ENCODE measurements around the gene SYNE1. TPM values are rescaled to one million over a fixed set of nuclear protein-coding genes. Genes with fewer than 3 reads are reported as not detected.

The SYNE1 gene
- total RNA-seq, 1 experiment from 2014 or later = 3.0 TPM

DNA sequence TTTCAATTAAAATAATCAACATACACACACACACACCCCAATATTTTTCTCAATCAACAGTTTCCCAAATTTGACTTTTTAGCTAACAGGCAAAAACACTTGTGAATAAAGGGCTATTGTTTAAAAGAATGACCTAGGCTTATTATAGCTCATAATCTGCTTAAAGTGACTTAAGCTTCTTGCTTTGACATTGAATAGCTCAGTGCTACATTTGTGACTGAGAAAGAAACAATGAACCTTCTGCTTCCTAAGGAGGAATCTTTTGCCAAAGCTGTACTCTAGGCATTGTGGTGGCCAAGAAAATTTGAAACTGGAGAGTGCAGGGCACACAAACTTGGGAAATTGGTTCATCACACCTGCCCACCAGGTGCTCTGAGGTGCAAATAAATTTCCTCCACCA lies 282.0 kb downstream of the SYNE1 start:
- no peak overlapping the region for H2AFZ ChIP-seq (ENCODE audit: low read length)
- no peaks in the 10 kb centered on the region for H3K9me3 Mint-ChIP-seq

More for the DNA sequence above, 282.0 kb downstream of the SYNE1 start:
- H3K23me2 ChIP-seq (ENCODE audit: insufficient read length, low read depth, low read length, poor library complexity, severe bottlenecking) = no peaks in the 10 kb centered on the region
- no peak overlapping the region for H4K91ac ChIP-seq (ENCODE audit: insufficient read length, low read depth, low read length)
- H2BK5ac ChIP-seq (ENCODE audit: insufficient read length, low read length) = no peak overlapping the region
- no peak overlapping the region for H4K8ac ChIP-seq (replicated peaks; ENCODE audit: insufficient read length, low read depth, low read length)
- no peak overlapping the region for H2BK15ac ChIP-seq (ENCODE audit: low read depth, low read length)
- H3K23ac ChIP-seq (ENCODE audit: insufficient read length, low read depth, low read length) = no peak overlapping the region
- H3K14ac ChIP-seq (ENCODE audit: insufficient read depth, low read length) = no peak overlapping the region
- H3K27ac ChIP-seq (ENCODE audit: insufficient read length, low read depth, low read length) = no peak overlapping the region
- H3K4me1 ChIP-seq (ENCODE audit: insufficient read depth, low read length) = no peaks in the 10 kb centered on the region
- H3K79me2 ChIP-seq (ENCODE audit: insufficient read depth, low read length) = no peaks in the 10 kb centered on the region
- no peak overlapping the region for H3K27ac Mint-ChIP-seq
- H4K5ac ChIP-seq (ENCODE audit: insufficient read length, low read depth, low read length) = no peak overlapping the region
- no peaks in the 10 kb centered on the region for H3K9me3 ChIP-seq (ENCODE audit: control insufficient read depth, low read depth, low read length)
- H3K27me3 Mint-ChIP-seq (ENCODE audit: low read depth) = no peaks in the 10 kb centered on the region
- no peaks in the 10 kb centered on the region for H4K20me1 ChIP-seq (ENCODE audit: control insufficient read depth, insufficient read depth, insufficient read length)
- no peak overlapping the region for H3K18ac ChIP-seq (ENCODE audit: insufficient read length, low read depth, low read length)
- H3K4ac ChIP-seq (ENCODE audit: low read depth, low read length) = no peak overlapping the region
- H2BK20ac ChIP-seq (ENCODE audit: low read depth, low read length, poor library complexity, severe bottlenecking) = no peak overlapping the region
- no peak overlapping the region for H3K9ac ChIP-seq (ENCODE audit: extremely low read depth, insufficient read length, low read length)
- TF ChIP-seq, protein P1, sequence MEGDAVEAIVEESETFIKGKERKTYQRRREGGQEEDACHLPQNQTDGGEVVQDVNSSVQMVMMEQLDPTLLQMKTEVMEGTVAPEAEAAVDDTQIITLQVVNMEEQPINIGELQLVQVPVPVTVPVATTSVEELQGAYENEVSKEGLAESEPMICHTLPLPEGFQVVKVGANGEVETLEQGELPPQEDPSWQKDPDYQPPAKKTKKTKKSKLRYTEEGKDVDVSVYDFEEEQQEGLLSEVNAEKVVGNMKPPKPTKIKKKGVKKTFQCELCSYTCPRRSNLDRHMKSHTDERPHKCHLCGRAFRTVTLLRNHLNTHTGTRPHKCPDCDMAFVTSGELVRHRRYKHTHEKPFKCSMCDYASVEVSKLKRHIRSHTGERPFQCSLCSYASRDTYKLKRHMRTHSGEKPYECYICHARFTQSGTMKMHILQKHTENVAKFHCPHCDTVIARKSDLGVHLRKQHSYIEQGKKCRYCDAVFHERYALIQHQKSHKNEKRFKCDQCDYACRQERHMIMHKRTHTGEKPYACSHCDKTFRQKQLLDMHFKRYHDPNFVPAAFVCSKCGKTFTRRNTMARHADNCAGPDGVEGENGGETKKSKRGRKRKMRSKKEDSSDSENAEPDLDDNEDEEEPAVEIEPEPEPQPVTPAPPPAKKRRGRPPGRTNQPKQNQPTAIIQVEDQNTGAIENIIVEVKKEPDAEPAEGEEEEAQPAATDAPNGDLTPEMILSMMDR (conservative IDR thresholded peaks at IDR 0.05) = no peak
- DNase-seq = no peak
- H2BK12ac ChIP-seq (ENCODE audit: insufficient read length, low read depth, low read length) = no peak overlapping the region
- no peak overlapping the region for H3T11ph ChIP-seq (ENCODE audit: low read length)
- H3K56ac ChIP-seq (ENCODE audit: insufficient read length, low read depth, low read length) = no peak overlapping the region
- no peak overlapping the region for H3K4me2 ChIP-seq (ENCODE audit: insufficient read depth, insufficient read length, low read length)
- H3K79me1 ChIP-seq (ENCODE audit: insufficient read depth, low read depth, low read length, poor library complexity, severe bottlenecking) = no peaks in the 10 kb centered on the region
- H3K4me3 Mint-ChIP-seq = no peak overlapping the region
- H3K4me1 Mint-ChIP-seq = peaks cover 2 to 3% of the 10 kb centered on the region in 2 experiments; a peak in 2 of 4 replicates
- H3K36me3 Mint-ChIP-seq (ENCODE audit: insufficient read depth in 1 of 3, low read depth in 3 of 3) = no peaks in the 10 kb centered on the region
- H2AK5ac ChIP-seq (ENCODE audit: insufficient read length, low read length) = no peak overlapping the region
- no peaks in the 10 kb centered on the region for H3K27me3 ChIP-seq (ENCODE audit: insufficient read depth, low read length)
- H2BK120ac ChIP-seq (ENCODE audit: low read depth, low read length, poor library complexity, severe bottlenecking) = no peak overlapping the region
